Ishikawa (cell line): Measurements from ENCODE around the gene PPIL3.

Experiments
- CEBPB ChIP-seq: IDR thresholded peaks from 2 replicates; pipeline ENCODE4 v1.6.1; 2012
- CREB1 ChIP-seq: IDR thresholded peaks from 2 replicates; pipeline ENCODE4 v1.6.1; 2012; ENCODE audit warnings: low read depth
- EGR1 ChIP-seq: IDR thresholded peaks from 2 replicates; pipeline ENCODE4 v1.6.1; 2012
- EP300 ChIP-seq: IDR thresholded peaks from 2 replicates; pipeline ENCODE4 v1.6.1; 2012; ENCODE audit warnings: borderline replicate concordance
- FOXM1 ChIP-seq: IDR thresholded peaks from 2 replicates; pipeline ENCODE4 v1.6.1; 2012; ENCODE audit warnings: low read depth, borderline replicate concordance
- MAX ChIP-seq: IDR thresholded peaks from 2 replicates; pipeline ENCODE4 v1.6.1; 2012
- NFIC ChIP-seq: IDR thresholded peaks from 2 replicates; pipeline ENCODE4 v1.6.1; 2012
- RAD21 ChIP-seq: IDR thresholded peaks from 2 replicates; pipeline ENCODE4 v1.6.1; 2012; ENCODE audit warnings: low read depth
- REST ChIP-seq: IDR thresholded peaks from 2 replicates; pipeline ENCODE4 v1.6.1; 2012; ENCODE audit warnings: low read depth, mild to moderate bottlenecking
- TAF1 ChIP-seq: IDR thresholded peaks from 2 replicates; pipeline ENCODE4 v1.6.1; 2012; ENCODE audit warnings: low read depth, mild to moderate bottlenecking
- TCF12 ChIP-seq: IDR thresholded peaks from 2 replicates; pipeline ENCODE4 v1.6.1; 2012; ENCODE audit warnings: low read depth
- TEAD4 ChIP-seq: IDR thresholded peaks from 2 replicates; pipeline ENCODE4 v1.6.1; 2012
- USF1 ChIP-seq: IDR thresholded peaks from 2 replicates; pipeline ENCODE4 v1.6.1; 2012
- YY1 ChIP-seq: IDR thresholded peaks from 2 replicates; pipeline ENCODE4 v1.6.1; 2012; ENCODE audit warnings: low read depth
- ZBTB7A ChIP-seq: IDR thresholded peaks from 2 replicates; pipeline ENCODE4 v1.6.1; 2012; ENCODE audit warnings: low read depth

The PPIL3 gene

GRCh38 chr2:200828572-200829257 is 60.2 kb downstream of the PPIL3 start:
- no peak for TF ChIP-seq EGR1
- no peak for TF ChIP-seq TEAD4
- no peak for TF ChIP-seq ZBTB7A
- no peak for TF ChIP-seq USF1
- TF ChIP-seq EP300: no peak
- TF ChIP-seq RAD21: no peak
- no peak for TF ChIP-seq REST
- TF ChIP-seq NFIC: no peak
- no peak for TF ChIP-seq MAX
- TF ChIP-seq TAF1: no peak
- no peak for TF ChIP-seq CEBPB
- TF ChIP-seq FOXM1: no peak
- TF ChIP-seq CREB1: no peak
- no peak for TF ChIP-seq YY1
- TF ChIP-seq TCF12: no peak

GRCh38 chr2:200828104-200828503 is 60.8 kb downstream of the PPIL3 start:
- TF ChIP-seq TEAD4: no peak
- TF ChIP-seq TAF1: no peak
- TF ChIP-seq USF1: no peak
- TF ChIP-seq CEBPB: no peak
- no peak for TF ChIP-seq EP300
- TF ChIP-seq FOXM1: no peak
- TF ChIP-seq ZBTB7A: no peak
- no peak for TF ChIP-seq REST
- TF ChIP-seq YY1: no peak
- no peak for TF ChIP-seq TCF12
- TF ChIP-seq CREB1: no peak
- TF ChIP-seq MAX: no peak
- TF ChIP-seq EGR1: no peak
- no peak for TF ChIP-seq RAD21
- no peak for TF ChIP-seq NFIC

- no peak for TF ChIP-seq CEBPB
- TF ChIP-seq RAD21: no peak
- no peak for TF ChIP-seq EP300
- no peak for TF ChIP-seq TCF12
- no peak for TF ChIP-seq EGR1
- TF ChIP-seq NFIC: no peak
- no peak for TF ChIP-seq REST
- TF ChIP-seq YY1: no peak
- TF ChIP-seq MAX: no peak
- no peak for TF ChIP-seq TEAD4
- TF ChIP-seq ZBTB7A: no peak
- no peak for TF ChIP-seq USF1
- no peak for TF ChIP-seq CREB1
- no peak for TF ChIP-seq TAF1
- no peak for TF ChIP-seq FOXM1
Measured at GRCh38 chr2:200821686-200822245, 67.1 kb downstream of the PPIL3 start.
